PC-3 (cell line): ENCODE measurements around the gene ANOS1.

Experiments used
- CTCF ChIP-seq: fragments of 300-600 bp; sonication (generic); conservative IDR thresholded peaks from 2 replicates; pipeline ENCODE4 v1.5.1; 2017; ENCODE audit warnings: antibody characterized with exemption, low read depth, mild to moderate bottlenecking, low read length
- EZH2 ChIP-seq: fragments of 300-600 bp; sonication (generic); IDR thresholded peaks from one replicate; pipeline ENCODE4 v1.6.1; 2017; ENCODE audit warnings: antibody characterized with exemption, mild to moderate bottlenecking, low read length; ENCODE audit not compliant: unreplicated experiment
- EZH2phosphoT487 ChIP-seq: fragments of 300-600 bp; sonication (generic); IDR thresholded peaks from 2 replicates; pipeline ENCODE4 v1.6.1; 2018; ENCODE audit warnings: mild to moderate bottlenecking, antibody characterized with exemption, low read length, borderline replicate concordance

GRCh38 chrX:8692871-8693270 is 39.1 kb downstream of the ANOS1 start:
- TF ChIP-seq CTCF (no peak), EZH2 (no peak), EZH2phosphoT487 (no peak)
